ENCODE measurements around the gene GOLGA8J. TPM values are rescaled to one million over a fixed set of nuclear protein-coding genes. Genes with fewer than 3 reads are reported as not detected.

Gene GOLGA8J
- total RNA-seq, 1 experiment from 2014 or later, result not detected

- Histone ChIP-seq H3K36me3 (ENCODE audit: control insufficient read depth in 1 of 2, insufficient read depth in 2 of 2, low read length in 2 of 2) (no peaks in the 10 kb centered on the region), H3K27me3 (ENCODE audit: insufficient read depth, low read length) (no peaks in the 10 kb centered on the region), H3K9me2 (ENCODE audit: insufficient read depth) (no peaks in the 10 kb centered on the region), H4K20me1 (ENCODE audit: insufficient read depth) (no peaks in the 10 kb centered on the region), H3K79me2 (ENCODE audit: insufficient read depth, low read length) (no peaks in the 10 kb centered on the region), H3K4me1 (ENCODE audit: control insufficient read depth in 1 of 2, insufficient read depth in 2 of 2, low read length in 2 of 2) (0 out of 4 replicates have a peak, but pooled peaks cover 0 to 2% of the 10 kb centered on the region in 2 experiments), H3K9ac (ENCODE audit: low read length) (no peak overlapping the region), H3K4me2 (ENCODE audit: low read length) (no peak overlapping the region), H3K9me3 (ENCODE audit: control insufficient read depth in 1 of 2, insufficient read depth in 1 of 2, low read depth in 1 of 2, low read length in 2 of 2) (no peaks in the 10 kb centered on the region), H3K4me3 (replicated peaks in 1 of 2; ENCODE audit: low read depth in 1 of 2, low read length in 2 of 2) (no peak overlapping the region), H3K27ac (ENCODE audit: low read depth, low read length) (no peak overlapping the region), H2AFZ (ENCODE audit: low read depth, low read length, poor library complexity, severe bottlenecking) (no peak overlapping the region)
- no peak for TF ChIP-seq CTCF (IDR thresholded peaks at IDR 0.05 in 2 of 3, conservative IDR thresholded peaks at IDR 0.05 in 1 of 3; ENCODE audit: borderline replicate concordance in 1 of 3, insufficient read depth in 1 of 3, low read depth in 2 of 3, low read length in 2 of 3)
- TF ChIP-seq EGR1 (IDR thresholded peaks at IDR 0.05; ENCODE audit: low read depth), result no peak
- TF ChIP-seq POLR2A (IDR thresholded peaks at IDR 0.05; ENCODE audit: borderline replicate concordance, extremely low read depth, insufficient read depth, insufficient read length), result no peak
- TF ChIP-seq CEBPB (IDR thresholded peaks at IDR 0.05; ENCODE audit: low read depth), result no peak
- TF ChIP-seq MAX (IDR thresholded peaks at IDR 0.05), result no peak
- TF ChIP-seq ZBTB33 (IDR thresholded peaks at IDR 0.05; ENCODE audit: extremely low read depth, insufficient replicate concordance, low read length), result no peak
- no peak for TF ChIP-seq FOSL1 (IDR thresholded peaks at IDR 0.05; ENCODE audit: low read depth)
- TF ChIP-seq REST (IDR thresholded peaks at IDR 0.05; ENCODE audit: low read depth), result no peak
- TF ChIP-seq RAD21 (IDR thresholded peaks at IDR 0.05; ENCODE audit: low read depth), result no peak
- TF ChIP-seq JUND (IDR thresholded peaks at IDR 0.05), result no peak
- no peak for TF ChIP-seq CBX3 (IDR thresholded peaks at IDR 0.05; ENCODE audit: low read depth)
- no peak for TF ChIP-seq TCF7L2 (IDR thresholded peaks at IDR 0.05; ENCODE audit: borderline replicate concordance, extremely low read depth, insufficient read depth, insufficient read length)
- ATAC-seq, result no peak
- DNase-seq (ENCODE audit: low read depth, low spot score), result no peak
- intact Hi-C loops (cut with micrococcal nuclease), result no loop called here
- ChIA-PET CTCF (interaction anchor here (1.7 kb wide), 1 partner anchor 147 kb away, joined by 5 read pairs; no protein-coding TSS in a partner anchor), POLR2A (no interaction called here), RAD21 (ENCODE audit: low non-redundant PET in 1 of 2, low total read pairs in 2 of 2, uncharacterized antibody in 2 of 2, unreplicated experiment in 2 of 2) (no interaction called here)
- BruUV-seq (replicated peaks), result no TSS peak
Measured at GRCh38 chr15:30072630-30073029, 10.1 kb upstream of the GOLGA8J start.

Measured in HCT116 (cell line).